Subcutaneous abdominal adipose tissue (tissue), 5 donors: Measurements from ENCODE around the gene CTPS2.

Experiments used
- H3K27ac ChIP-seq: one replicate; pipeline ENCODE4 v1.7.0; 2013; ENCODE audit warnings: low read depth, mild to moderate bottlenecking, inconsistent platforms, low read length, moderate library complexity
- H3K27me3 ChIP-seq, 5 donors: one replicate each; pipeline ENCODE4 v1.7.0; 2013; ENCODE audit warnings: low read length in 5 of 5, inconsistent platforms in 1 of 5; ENCODE audit not compliant: control insufficient read depth in 5 of 5, insufficient read depth in 4 of 5
- H3K36me3 ChIP-seq, 5 donors: one replicate each; pipeline ENCODE4 v1.7.0; 2013; ENCODE audit warnings: low read length in 5 of 5; ENCODE audit not compliant: control insufficient read depth in 5 of 5, insufficient read depth in 5 of 5
- H3K4me1 ChIP-seq, 5 donors: one replicate each; pipeline ENCODE4 v1.7.0; 2013; ENCODE audit warnings: low read length in 5 of 5, mild to moderate bottlenecking in 3 of 5, moderate library complexity in 1 of 5; ENCODE audit not compliant: control insufficient read depth in 5 of 5, insufficient read depth in 5 of 5
- H3K4me3 ChIP-seq, 5 donors: one replicate each; pipeline ENCODE4 v1.7.0; 2013; ENCODE audit warnings: low read length in 5 of 5, low read depth in 1 of 5
- H3K9ac ChIP-seq, 5 donors: one replicate each; pipeline ENCODE4 v1.7.0; 2013; ENCODE audit warnings: low read length in 5 of 5, mild to moderate bottlenecking in 4 of 5, moderate library complexity in 3 of 5
- H3K9me3 ChIP-seq, 5 donors: one replicate each; pipeline ENCODE4 v1.7.0; 2013; ENCODE audit warnings: low read length in 5 of 5; ENCODE audit not compliant: control insufficient read depth in 5 of 5
- donor health status: healthy.
- donor health status: healthy.
- donor health status: healthy.
- donor health status: healthy.
- donor health status: healthy.

The CTPS2 gene

DNA sequence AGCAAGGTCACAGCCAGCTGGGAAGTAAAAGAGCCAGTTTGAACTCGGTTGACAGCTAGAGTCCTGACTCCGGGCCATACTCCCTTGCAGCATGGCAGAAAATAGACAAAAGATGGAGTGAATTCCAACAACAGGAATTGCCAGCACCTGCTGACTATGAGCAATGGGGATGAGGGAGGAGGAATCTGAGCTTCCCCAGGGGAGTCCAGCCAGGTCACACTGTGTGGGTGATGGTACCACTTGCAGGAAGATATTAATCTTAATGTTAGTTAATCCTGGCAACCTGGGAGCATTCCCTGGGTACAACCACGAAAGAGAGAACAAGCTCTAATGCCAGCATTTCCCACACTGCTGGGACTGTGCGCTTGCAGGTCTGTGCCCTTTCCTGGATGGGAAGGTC lies 110.6 kb downstream of the CTPS2 start:
- H3K36me3 ChIP-seq, result peaks cover 0 to 1% (median 0%) of the 10 kb centered on the region in 5 donors
- H3K4me1 ChIP-seq, result peaks cover 0 to 12% (median 6%) of the 10 kb centered on the region in 5 donors
- no peak overlapping the region for H3K27ac ChIP-seq
- no peaks in the 10 kb centered on the region for H3K9me3 ChIP-seq
- no peak overlapping the region for H3K9ac ChIP-seq
- H3K27me3 ChIP-seq, result peaks cover 0 to 10% (median 2%) of the 10 kb centered on the region in 5 donors
- H3K4me3 ChIP-seq, result no peak overlapping the region

DNA sequence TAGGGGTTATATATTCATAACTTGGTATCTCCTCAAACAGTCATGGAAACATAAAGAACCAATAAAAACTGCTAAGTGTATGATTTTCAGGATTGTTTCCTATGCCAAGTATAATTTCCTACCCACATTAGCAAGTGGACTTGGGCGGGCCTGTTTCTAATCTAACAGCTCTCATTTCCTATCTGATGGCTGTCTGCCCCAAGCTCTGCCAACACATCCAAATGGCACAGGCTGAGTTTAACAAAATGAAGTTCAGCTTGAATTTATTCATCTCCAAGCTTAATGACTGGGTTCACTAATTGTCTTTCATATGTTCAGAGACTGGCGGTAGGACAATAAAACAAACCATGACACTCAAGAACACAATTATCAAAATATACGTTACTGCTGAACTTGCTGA lies 118.0 kb downstream of the CTPS2 start:
- H3K36me3 ChIP-seq, result peaks cover 0 to 5% (median 0%) of the 10 kb centered on the region in 5 donors
- H3K4me1 ChIP-seq, result no peaks in the 10 kb centered on the region
- H3K27me3 ChIP-seq, result no peaks in the 10 kb centered on the region
- H3K27ac ChIP-seq, result no peak overlapping the region
- no peak overlapping the region for H3K4me3 ChIP-seq
- H3K9me3 ChIP-seq, result peaks cover 0 to 11% (median 0%) of the 10 kb centered on the region in 5 donors
- no peak overlapping the region for H3K9ac ChIP-seq

DNA sequence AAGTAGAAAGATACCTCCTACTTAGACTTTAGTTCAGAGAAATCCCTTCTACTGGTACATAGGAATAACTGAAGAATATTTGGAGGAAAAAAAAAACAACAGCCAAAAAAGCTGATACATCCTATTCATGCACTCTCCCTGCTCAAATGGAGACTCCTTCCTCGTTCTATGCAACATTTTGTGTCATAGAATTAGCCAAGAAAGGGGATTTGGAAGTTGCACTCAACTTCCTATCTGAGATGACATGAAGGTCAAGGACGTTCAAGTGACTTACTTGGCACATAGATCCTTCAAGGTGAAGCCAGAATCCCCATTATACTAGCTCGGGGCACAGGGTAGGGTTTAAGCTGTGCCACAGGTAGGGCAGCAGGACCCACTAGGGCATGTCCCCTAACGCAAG lies 118.7 kb downstream of the CTPS2 start:
- no peak overlapping the region for H3K4me3 ChIP-seq
- H3K9me3 ChIP-seq, result peaks cover 0 to 11% (median 0%) of the 10 kb centered on the region in 5 donors
- no peaks in the 10 kb centered on the region for H3K4me1 ChIP-seq
- no peak overlapping the region for H3K27ac ChIP-seq
- H3K36me3 ChIP-seq, result peaks cover 0 to 6% (median 3%) of the 10 kb centered on the region in 5 donors
- H3K9ac ChIP-seq, result no peak overlapping the region
- no peaks in the 10 kb centered on the region for H3K27me3 ChIP-seq

DNA sequence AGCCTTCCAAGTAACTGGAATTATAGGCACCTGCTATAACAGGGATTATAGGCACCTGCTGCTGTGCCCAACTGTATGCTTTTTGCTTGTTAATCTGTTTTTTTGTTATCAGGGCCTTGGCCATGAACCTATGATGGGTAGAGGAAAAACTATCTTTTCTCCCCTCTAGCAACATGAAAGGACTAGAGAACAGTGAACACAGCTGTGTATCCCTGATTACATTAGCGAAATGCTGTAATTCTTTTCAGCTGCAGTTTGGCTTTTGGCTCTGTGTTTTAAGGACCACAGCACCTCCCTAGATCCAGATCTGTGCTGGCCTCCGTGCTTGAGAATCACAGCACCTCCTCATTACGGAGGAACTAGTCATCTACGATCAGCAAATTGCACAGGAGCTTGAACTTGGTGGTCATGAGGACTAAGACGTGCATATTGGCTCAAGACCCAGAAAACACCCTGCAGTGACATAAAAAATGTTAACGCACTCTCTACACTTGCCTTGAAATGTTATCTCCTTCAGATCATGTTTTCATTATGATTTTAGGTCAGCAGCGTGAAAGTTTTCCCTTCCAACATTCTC lies 120.2 kb downstream of the CTPS2 start:
- Histone ChIP-seq H3K27ac (no peak overlapping the region), H3K36me3 (peaks cover 0 to 7% (median 3%) of the 10 kb centered on the region in 5 donors), H3K4me1 (no peaks in the 10 kb centered on the region), H3K4me3 (no peak overlapping the region), H3K9me3 (peaks cover 0 to 11% (median 0%) of the 10 kb centered on the region in 5 donors), H3K9ac (no peak overlapping the region), H3K27me3 (no peaks in the 10 kb centered on the region)

DNA sequence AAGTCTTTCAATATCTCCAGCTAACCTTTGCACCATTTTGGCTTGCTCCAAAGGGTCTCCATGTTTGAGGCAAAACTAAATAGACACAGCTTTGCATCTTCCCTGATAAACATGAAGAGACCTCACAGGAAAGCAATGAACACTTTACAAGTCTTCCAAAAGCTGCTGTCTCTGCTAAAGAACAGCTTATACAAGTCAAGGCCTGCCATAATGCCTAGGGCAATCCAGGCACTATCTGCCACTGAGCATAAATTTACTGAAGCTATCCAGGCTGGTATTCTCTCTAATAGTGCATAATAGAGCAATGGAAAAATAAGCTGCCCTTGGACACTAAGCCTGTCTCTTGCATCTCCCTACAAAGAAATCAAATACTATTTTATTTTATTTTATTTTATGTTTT lies 122.6 kb downstream of the CTPS2 start:
- Histone ChIP-seq H3K4me3 (no peak overlapping the region), H3K9me3 (peaks cover 0 to 11% (median 0%) of the 10 kb centered on the region in 5 donors), H3K27me3 (peaks cover 0 to 5% (median 0%) of the 10 kb centered on the region in 5 donors), H3K27ac (no peak overlapping the region), H3K36me3 (peaks cover 0 to 7% (median 3%) of the 10 kb centered on the region in 5 donors), H3K9ac (no peak overlapping the region), H3K4me1 (no peaks in the 10 kb centered on the region)

DNA sequence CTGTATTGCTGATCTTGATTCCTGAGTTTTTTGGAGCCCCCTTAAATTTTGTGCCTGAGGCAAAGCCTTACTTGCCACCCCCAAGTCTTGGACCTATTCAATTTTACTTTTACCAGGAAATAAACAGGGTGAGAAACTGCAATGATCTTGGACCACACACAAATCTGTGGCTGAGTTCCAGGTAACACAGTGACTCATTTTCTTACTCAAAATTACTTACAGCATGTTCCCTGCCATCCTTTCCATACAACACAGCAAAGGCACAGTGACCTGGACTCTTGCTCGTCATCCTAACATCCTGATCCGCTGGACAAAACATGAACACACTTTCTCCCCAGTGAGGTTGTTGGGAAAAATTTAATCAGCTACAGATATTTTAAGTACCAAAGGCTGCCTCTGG lies 123.3 kb downstream of the CTPS2 start:
- Histone ChIP-seq H3K9ac (no peak overlapping the region), H3K4me1 (no peaks in the 10 kb centered on the region), H3K36me3 (peaks cover 0 to 7% (median 3%) of the 10 kb centered on the region in 5 donors), H3K4me3 (no peak overlapping the region), H3K27me3 (peaks cover 0 to 5% (median 0%) of the 10 kb centered on the region in 5 donors), H3K27ac (no peak overlapping the region), H3K9me3 (peaks cover 0 to 11% (median 0%) of the 10 kb centered on the region in 5 donors)

DNA sequence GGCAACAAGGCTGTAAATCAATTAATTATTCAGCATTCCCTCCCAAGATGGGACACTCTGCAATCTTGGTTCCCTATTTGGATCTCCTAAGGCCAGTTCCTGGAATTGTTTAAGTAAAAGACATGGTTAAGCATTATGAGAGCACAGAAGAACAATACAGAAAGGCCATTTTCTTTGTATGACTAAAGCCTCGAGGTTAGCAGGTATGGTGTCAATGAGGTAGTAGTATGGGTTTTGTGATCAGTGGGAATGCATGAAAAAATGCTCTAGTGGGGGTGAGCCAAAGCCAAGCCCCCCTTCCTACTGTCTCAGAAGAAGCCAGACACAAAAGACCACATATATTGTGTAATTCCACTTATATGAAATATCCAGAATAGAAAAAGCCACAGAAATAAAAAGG lies 124.2 kb downstream of the CTPS2 start:
- Histone ChIP-seq H3K4me1 (no peaks in the 10 kb centered on the region), H3K27ac (no peak overlapping the region), H3K4me3 (no peak overlapping the region), H3K27me3 (peaks cover 0 to 10% (median 0%) of the 10 kb centered on the region in 5 donors), H3K9ac (no peak overlapping the region), H3K9me3 (peaks cover 0 to 11% (median 0%) of the 10 kb centered on the region in 5 donors), H3K36me3 (peaks cover 0 to 7% (median 3%) of the 10 kb centered on the region in 5 donors)

DNA sequence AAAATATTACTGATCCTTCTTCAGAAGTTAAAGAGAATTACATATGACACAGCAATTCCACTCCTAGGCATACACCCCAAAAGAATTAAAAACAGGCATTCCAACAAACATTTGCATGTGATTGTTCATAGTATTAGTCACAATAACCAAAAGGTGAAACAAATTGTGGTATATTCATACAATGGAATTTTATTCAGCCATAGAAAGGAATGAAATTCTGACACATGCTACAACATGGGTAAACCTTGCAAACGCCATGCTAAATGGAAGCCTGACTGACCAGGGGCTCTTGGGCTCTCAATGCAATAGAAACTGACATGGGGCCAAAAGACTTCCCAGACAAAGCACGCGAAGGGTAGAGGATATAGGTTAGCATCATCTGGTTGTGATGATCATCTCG lies 124.6 kb downstream of the CTPS2 start:
- Histone ChIP-seq H3K9ac (no peak overlapping the region), H3K27ac (no peak overlapping the region), H3K27me3 (peaks cover 0 to 13% (median 0%) of the 10 kb centered on the region in 5 donors), H3K9me3 (peaks cover 0 to 11% (median 0%) of the 10 kb centered on the region in 5 donors), H3K36me3 (peaks cover 0 to 7% (median 3%) of the 10 kb centered on the region in 5 donors), H3K4me1 (no peaks in the 10 kb centered on the region), H3K4me3 (no peak overlapping the region)

DNA sequence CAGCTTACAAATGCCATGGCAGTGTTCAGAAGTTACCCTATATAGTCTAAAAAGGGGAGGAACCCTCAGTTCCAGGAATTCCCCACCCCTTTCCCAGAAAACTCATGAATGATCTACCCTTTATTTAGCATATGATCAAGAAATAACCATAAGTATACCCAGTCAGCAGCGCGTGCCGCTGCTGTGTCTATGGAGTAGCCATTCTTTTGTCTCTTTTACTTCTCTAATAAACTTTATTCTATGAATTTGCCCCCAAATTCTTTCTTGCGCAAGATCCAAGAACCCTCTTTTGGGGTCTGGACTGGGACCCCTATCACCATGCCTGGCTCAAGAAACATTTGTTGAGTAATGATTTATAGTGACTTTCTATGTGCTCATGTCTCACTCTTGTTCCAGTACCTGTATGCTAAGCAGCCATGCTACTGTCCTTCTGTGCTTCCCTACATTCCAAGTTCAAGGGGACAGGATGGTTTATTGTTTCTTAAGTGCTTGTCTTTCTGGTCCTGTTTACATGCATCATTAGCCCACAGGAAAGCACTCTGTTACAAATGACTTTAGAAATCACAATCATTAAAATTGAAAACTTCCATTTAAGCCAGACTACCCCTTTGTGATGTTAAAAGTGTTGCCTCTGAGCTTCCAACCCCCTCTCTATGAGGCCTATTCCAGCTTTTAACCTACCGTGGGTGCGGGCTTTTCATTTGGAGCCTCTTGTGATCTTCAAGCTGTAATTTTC lies 125.9 kb downstream of the CTPS2 start:
- Histone ChIP-seq H3K27ac (no peak overlapping the region), H3K9ac (no peak overlapping the region), H3K27me3 (peaks cover 0 to 13% (median 0%) of the 10 kb centered on the region in 5 donors), H3K9me3 (peaks cover 0 to 11% (median 5%) of the 10 kb centered on the region in 5 donors), H3K36me3 (peaks cover 0 to 7% (median 3%) of the 10 kb centered on the region in 5 donors), H3K4me1 (no peaks in the 10 kb centered on the region), H3K4me3 (no peak overlapping the region)
